ENCODE results near the gene TRANK1. TPM values are rescaled to one million over a fixed set of nuclear protein-coding genes. Genes with fewer than 3 reads are reported as not detected.

TRANK1 gene
- total and polyA plus RNA-seq, 4 experiments from 2014 or later, result 9.6 to 155 (median 97.3) TPM

GRCh38 chr3:36864180-36865053, 80.4 kb downstream of the TRANK1 start:
- Histone ChIP-seq H3K27me3 (ENCODE audit: insufficient read depth, low read length) (no peaks in the 10 kb centered on the region), H3K9me3 (ENCODE audit: control insufficient read depth in 1 of 2, low read length in 2 of 2) (no peaks in the 10 kb centered on the region), H3K4me1 (ENCODE audit: insufficient read depth, low read length) (peaks cover 11% of the 10 kb centered on the region), H3K27ac (ENCODE audit: low read depth, low read length) (no peak overlapping the region), H3K36me3 (ENCODE audit: insufficient read depth, low read length) (peaks cover 42% of the 10 kb centered on the region), H3K4me3 (ENCODE audit: low read length in 2 of 2) (no peak overlapping the region)
- Mint-ChIP-seq H3K27ac (peak overlapping the region; percentile 59 to 88 (median 77)), H3K4me1 (peaks cover 17 to 52% (median 40%) of the 10 kb centered on the region in 4 donors), H3K36me3 (peaks cover 52 to 69% of the 10 kb centered on the region in 2 donors), H3K9me3 (no peaks in the 10 kb centered on the region), H3K27me3 (no peaks in the 10 kb centered on the region), H3K4me3 (peak overlapping the region in 7 of 8 donors; percentile 25 to 74 (median 50))
- DNase-seq, result no peak
- POLR2A ChIA-PET (ENCODE audit: partially characterized antibody), result interaction anchor here (0.9 to 3.2 kb wide), 4 partner anchors 8 to 99 kb away, joined by 3 to 12 read pairs (median 4); partner anchors contain the start of gene TRANK1
- intact Hi-C loops (cut with micrococcal nuclease), result loop anchor here (5.0 kb wide), 1 partner anchor 897 kb away; no protein-coding TSS in a partner anchor
- CTCF ChIA-PET (ENCODE audit: partially characterized antibody), result interaction anchor here (0.7 to 2.9 kb wide), 5 partner anchors 12 to 95 kb away, joined by 3 to 19 read pairs (median 3); no protein-coding TSS in a partner anchor

DNA sequence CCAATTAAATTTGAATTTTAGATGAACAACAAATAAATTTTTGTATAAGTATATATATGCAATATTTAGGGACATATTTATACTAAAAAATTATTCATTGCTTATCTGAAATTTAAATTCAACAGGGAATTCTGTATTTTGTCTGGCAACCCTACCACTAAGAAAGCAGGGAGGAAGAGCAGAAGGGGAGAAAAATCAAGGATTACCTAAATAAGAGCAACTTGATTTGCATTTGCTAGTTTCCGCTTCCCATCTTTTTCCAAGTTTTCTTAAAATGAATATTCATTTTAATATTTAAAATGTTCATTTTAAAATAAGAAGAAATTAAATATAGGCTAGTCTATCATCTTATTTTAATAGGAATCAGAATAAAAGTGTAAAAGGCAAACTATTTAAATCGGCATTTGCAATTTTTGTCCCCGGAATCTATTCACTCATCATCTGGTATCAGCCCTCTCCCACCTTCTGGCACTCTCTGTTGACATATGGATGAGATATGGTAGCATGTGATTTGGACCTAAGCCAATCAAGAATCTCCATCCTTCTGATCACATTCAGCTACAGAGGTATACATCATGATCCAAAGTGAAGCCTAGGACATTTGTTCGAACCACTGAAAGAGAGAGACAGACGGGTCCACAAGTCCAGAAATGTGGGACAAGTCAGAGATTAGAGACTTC, 82.6 kb downstream of the TRANK1 start:
- CTCF ChIA-PET (ENCODE audit: partially characterized antibody), result no interaction called here
- H3K27me3 Mint-ChIP-seq, result no peaks in the 10 kb centered on the region
- Histone ChIP-seq H3K27me3 (ENCODE audit: insufficient read depth, low read length) (no peaks in the 10 kb centered on the region), H3K36me3 (ENCODE audit: insufficient read depth, low read length) (peaks cover 54% of the 10 kb centered on the region), H3K27ac (ENCODE audit: low read depth, low read length) (no peak overlapping the region), H3K4me3 (ENCODE audit: low read length in 2 of 2) (no peak overlapping the region), H3K9me3 (ENCODE audit: control insufficient read depth in 1 of 2, low read length in 2 of 2) (no peaks in the 10 kb centered on the region), H3K4me1 (ENCODE audit: insufficient read depth, low read length) (peaks cover 11% of the 10 kb centered on the region)
- POLR2A ChIA-PET (ENCODE audit: partially characterized antibody), result interaction anchor here (0.7 to 3.2 kb wide), 2 partner anchors 14 to 15 kb away, joined by 3 to 12 read pairs; no protein-coding TSS in a partner anchor
- intact Hi-C loops (cut with micrococcal nuclease), result no loop called here
- no peak overlapping the region for H3K4me3 Mint-ChIP-seq
- no peaks in the 10 kb centered on the region for H3K9me3 Mint-ChIP-seq
- peaks cover 12 to 40% (median 35%) of the 10 kb centered on the region in 4 donors for H3K4me1 Mint-ChIP-seq
- DNase-seq, result no peak
- peak overlapping the region in 2 of 7 donors; percentile 59 to 80 for H3K27ac Mint-ChIP-seq
- H3K36me3 Mint-ChIP-seq, result peaks cover 73 to 80% of the 10 kb centered on the region in 2 donors

DNA sequence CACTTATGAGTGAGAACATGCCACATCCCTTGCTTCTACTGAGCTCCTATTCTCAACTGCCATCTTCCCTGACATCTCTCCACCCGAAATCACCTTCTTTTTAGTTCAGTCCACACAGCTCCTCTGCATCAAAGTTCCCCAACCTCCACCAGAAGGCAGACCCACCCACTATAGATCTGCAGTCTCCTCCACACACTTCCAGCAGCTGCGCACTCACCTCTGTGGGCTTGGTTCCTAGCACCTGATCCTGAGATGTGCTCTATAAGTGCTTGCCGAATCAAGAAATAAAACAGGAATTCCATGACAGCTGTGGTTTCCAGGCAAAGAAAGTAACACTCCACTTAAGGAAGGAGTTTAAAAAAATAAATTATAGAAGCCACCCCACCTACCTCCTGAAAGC, 85.4 kb downstream of the TRANK1 start:
- Histone ChIP-seq H3K36me3 (ENCODE audit: insufficient read depth, low read length) (peaks cover 70% of the 10 kb centered on the region), H3K9me3 (ENCODE audit: control insufficient read depth in 1 of 2, low read length in 2 of 2) (no peaks in the 10 kb centered on the region), H3K4me1 (ENCODE audit: insufficient read depth, low read length) (peaks cover 8% of the 10 kb centered on the region), H3K4me3 (ENCODE audit: low read length in 2 of 2) (no peak overlapping the region), H3K27ac (ENCODE audit: low read depth, low read length) (no peak overlapping the region), H3K27me3 (ENCODE audit: insufficient read depth, low read length) (no peaks in the 10 kb centered on the region)
- ChIA-PET POLR2A (ENCODE audit: partially characterized antibody) (no interaction called here), CTCF (ENCODE audit: partially characterized antibody) (interaction anchor here (3.6 to 5.5 kb wide), 2 partner anchors 9 to 98 kb away, joined by 14 to 52 read pairs; no protein-coding TSS in a partner anchor)
- H3K4me1 Mint-ChIP-seq, result peaks cover 7 to 19% (median 18%) of the 10 kb centered on the region in 4 donors
- H3K4me3 Mint-ChIP-seq, result no peak overlapping the region
- DNase-seq, result no peak
- H3K36me3 Mint-ChIP-seq, result peaks cover 83 to 89% of the 10 kb centered on the region in 2 donors
- intact Hi-C loops (cut with micrococcal nuclease), result no loop called here
- H3K9me3 Mint-ChIP-seq, result no peaks in the 10 kb centered on the region
- H3K27ac Mint-ChIP-seq, result peak overlapping the region in 2 of 7 donors; percentile 72 to 87
- H3K27me3 Mint-ChIP-seq, result no peaks in the 10 kb centered on the region

DNA sequence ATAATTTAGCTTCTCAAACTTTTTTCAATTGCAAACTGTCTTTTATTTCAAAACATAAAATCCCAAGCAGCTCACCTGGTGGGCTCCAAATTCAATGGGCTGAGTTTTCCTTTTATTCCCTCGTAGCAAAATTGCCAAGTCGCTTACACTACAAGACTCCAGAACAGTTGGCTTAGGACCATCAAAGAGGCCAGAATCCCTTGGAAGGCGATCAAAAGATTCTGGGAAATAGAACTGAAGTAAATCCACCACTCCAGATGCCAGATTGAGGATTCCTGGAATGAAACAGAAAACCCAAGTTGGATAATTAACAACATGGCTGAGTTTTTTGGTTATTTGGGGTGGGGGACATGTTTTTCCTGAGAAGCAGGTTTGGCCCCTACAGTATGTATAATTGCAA, 92.8 kb downstream of the TRANK1 start:
- Mint-ChIP-seq H3K27ac (peak overlapping the region in 1 of 7 donors; percentile 80), H3K9me3 (no peaks in the 10 kb centered on the region), H3K27me3 (no peaks in the 10 kb centered on the region), H3K4me1 (peaks cover 0 to 9% (median 2%) of the 10 kb centered on the region in 4 donors), H3K4me3 (no peak overlapping the region), H3K36me3 (peaks cover 67 to 94% of the 10 kb centered on the region in 2 donors)
- no peaks in the 10 kb centered on the region for H3K27me3 ChIP-seq (ENCODE audit: insufficient read depth, low read length)
- no peak for DNase-seq
- H3K4me1 ChIP-seq (ENCODE audit: insufficient read depth, low read length), result no peaks in the 10 kb centered on the region
- ChIA-PET POLR2A (ENCODE audit: partially characterized antibody) (no interaction called here), CTCF (ENCODE audit: partially characterized antibody) (interaction anchor here (1.0 to 2.1 kb wide), 2 partner anchors 9 to 15 kb away, joined by 3 to 5 read pairs; no protein-coding TSS in a partner anchor)
- H3K27ac ChIP-seq (ENCODE audit: low read depth, low read length), result no peak overlapping the region
- H3K4me3 ChIP-seq (ENCODE audit: low read length in 2 of 2), result no peak overlapping the region
- peaks cover 85% of the 10 kb centered on the region for H3K36me3 ChIP-seq (ENCODE audit: insufficient read depth, low read length)
- H3K9me3 ChIP-seq (ENCODE audit: control insufficient read depth in 1 of 2, low read length in 2 of 2), result no peaks in the 10 kb centered on the region
- intact Hi-C loops (cut with micrococcal nuclease), result no loop called here

GRCh38 chr3:36850743-36851142, 94.1 kb downstream of the TRANK1 start:
- Mint-ChIP-seq H3K4me1 (peaks cover 4 to 14% (median 6%) of the 10 kb centered on the region in 4 donors), H3K27me3 (no peaks in the 10 kb centered on the region), H3K9me3 (no peaks in the 10 kb centered on the region), H3K4me3 (no peak overlapping the region), H3K36me3 (peaks cover 64 to 94% of the 10 kb centered on the region in 2 donors), H3K27ac (peak overlapping the region in 2 of 7 donors; percentile 40 to 47)
- no peaks in the 10 kb centered on the region for H3K27me3 ChIP-seq (ENCODE audit: insufficient read depth, low read length)
- H3K4me3 ChIP-seq (ENCODE audit: low read length in 2 of 2), result no peak overlapping the region
- intact Hi-C loops (cut with micrococcal nuclease), result no loop called here
- ChIA-PET POLR2A (ENCODE audit: partially characterized antibody) (no interaction called here), CTCF (ENCODE audit: partially characterized antibody) (interaction anchor here (2.1 to 3.0 kb wide), 2 partner anchors 16 to 18 kb away, joined by 5 to 12 read pairs; no protein-coding TSS in a partner anchor)
- H3K4me1 ChIP-seq (ENCODE audit: insufficient read depth, low read length), result no peaks in the 10 kb centered on the region
- DNase-seq, result no peak
- no peaks in the 10 kb centered on the region for H3K9me3 ChIP-seq (ENCODE audit: control insufficient read depth in 1 of 2, low read length in 2 of 2)
- H3K36me3 ChIP-seq (ENCODE audit: insufficient read depth, low read length), result peaks cover 85% of the 10 kb centered on the region
- no peak overlapping the region for H3K27ac ChIP-seq (ENCODE audit: low read depth, low read length)

- no peak overlapping the region for H3K4me3 Mint-ChIP-seq
- peak overlapping the region in 3 of 7 donors; percentile 50 to 68 (median 52) for H3K27ac Mint-ChIP-seq
- Histone ChIP-seq H3K4me3 (ENCODE audit: low read length in 2 of 2) (no peak overlapping the region), H3K9me3 (ENCODE audit: control insufficient read depth in 1 of 2, low read length in 2 of 2) (no peaks in the 10 kb centered on the region), H3K4me1 (ENCODE audit: insufficient read depth, low read length) (peaks cover 24% of the 10 kb centered on the region), H3K27me3 (ENCODE audit: insufficient read depth, low read length) (no peaks in the 10 kb centered on the region), H3K27ac (ENCODE audit: low read depth, low read length) (no peak overlapping the region), H3K36me3 (ENCODE audit: insufficient read depth, low read length) (peaks cover 64% of the 10 kb centered on the region)
- POLR2A ChIA-PET (ENCODE audit: partially characterized antibody), result interaction anchor here (1.2 kb wide), 1 partner anchor 147 kb away, joined by 3 read pairs; the partner anchor contains the start of genes EPM2AIP1 and MLH1
- no peaks in the 10 kb centered on the region for H3K27me3 Mint-ChIP-seq
- peaks cover 69 to 93% of the 10 kb centered on the region in 2 donors for H3K36me3 Mint-ChIP-seq
- peaks cover 0 to 4% (median 0%) of the 10 kb centered on the region in 8 donors for H3K9me3 Mint-ChIP-seq
- no peak for DNase-seq
- H3K4me1 Mint-ChIP-seq, result peaks cover 29 to 37% (median 33%) of the 10 kb centered on the region in 4 donors
- intact Hi-C loops (cut with micrococcal nuclease), result no loop called here
- CTCF ChIA-PET (ENCODE audit: partially characterized antibody), result interaction anchor here (2.3 to 5.0 kb wide), 2 partner anchors 22 to 112 kb away, joined by 10 to 25 read pairs; no protein-coding TSS in a partner anchor
Observed at GRCh38 chr3:36846406-36846805, 98.4 kb downstream of the TRANK1 start.
